MM.1S (cell line): ENCODE results near the gene ISX.

Experiments used
- CTCF ChIP-seq: fragments of 300-600 bp; sonication (generic); IDR thresholded peaks from 2 replicates; pipeline ENCODE4 v1.5.1; 2016; ENCODE audit warnings: antibody characterized with exemption, low read length, mixed read lengths
- EZH2 ChIP-seq: fragments of 300-600 bp; sonication (generic); optimal IDR thresholded peaks from 2 replicates; pipeline ENCODE3; 2017; ENCODE audit warnings: low read depth, mild to moderate bottlenecking, antibody characterized with exemption, low read length, mixed read lengths

DNA sequence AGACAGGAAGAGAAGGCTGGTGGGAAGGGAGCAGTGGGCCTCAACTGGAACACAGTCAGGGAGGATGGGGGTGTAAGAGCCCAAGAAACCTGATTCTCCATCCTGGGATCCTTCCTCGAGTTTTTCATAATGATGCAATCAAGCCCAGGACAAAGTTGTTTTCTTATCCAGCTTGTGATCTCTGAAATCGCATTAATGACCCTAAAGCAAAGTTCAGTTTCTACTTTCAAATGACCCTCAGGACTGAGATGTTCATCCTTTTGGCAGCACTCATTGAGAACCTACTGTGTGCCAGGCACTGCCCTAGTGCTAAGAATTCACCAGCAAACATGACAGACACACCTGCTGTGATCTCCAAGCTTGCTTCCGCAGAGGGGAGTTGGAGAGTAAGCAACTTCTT, 45.3 kb downstream of the ISX start:
- no peak for TF ChIP-seq CTCF
- TF ChIP-seq EZH2: no peak
